Subcutaneous adipose tissue (tissue), 4 donors: ENCODE measurements around the gene NSMF. TPM values are rescaled to one million over a fixed set of nuclear protein-coding genes. Genes with fewer than 3 reads are reported as not detected.

ENCODE experiments used
- CTCF ChIP-seq: fragments of 450-650 bp; IDR thresholded peaks from one replicate; pipeline ENCODE4 v1.5.1; 2016; ENCODE audit warnings: low read depth, mild to moderate bottlenecking, control low read depth, antibody characterized with exemption, moderate library complexity
- total RNA-seq, 4 donors: library from RNA; depleted of rRNA; stranded (reverse); fragments of >200 nt; gene quantifications; one replicate each; pipeline ENCODE4 v1.1.0, GENCODE V29; 2016

The NSMF gene
- total RNA-seq, 4 donors from 2014 or later = 17.7 to 37.5 (median 25.2) TPM

- TF ChIP-seq CTCF = no peak
Observed at GRCh38 chr9:137407590-137408300, 51.4 kb downstream of the NSMF start.

DNA sequence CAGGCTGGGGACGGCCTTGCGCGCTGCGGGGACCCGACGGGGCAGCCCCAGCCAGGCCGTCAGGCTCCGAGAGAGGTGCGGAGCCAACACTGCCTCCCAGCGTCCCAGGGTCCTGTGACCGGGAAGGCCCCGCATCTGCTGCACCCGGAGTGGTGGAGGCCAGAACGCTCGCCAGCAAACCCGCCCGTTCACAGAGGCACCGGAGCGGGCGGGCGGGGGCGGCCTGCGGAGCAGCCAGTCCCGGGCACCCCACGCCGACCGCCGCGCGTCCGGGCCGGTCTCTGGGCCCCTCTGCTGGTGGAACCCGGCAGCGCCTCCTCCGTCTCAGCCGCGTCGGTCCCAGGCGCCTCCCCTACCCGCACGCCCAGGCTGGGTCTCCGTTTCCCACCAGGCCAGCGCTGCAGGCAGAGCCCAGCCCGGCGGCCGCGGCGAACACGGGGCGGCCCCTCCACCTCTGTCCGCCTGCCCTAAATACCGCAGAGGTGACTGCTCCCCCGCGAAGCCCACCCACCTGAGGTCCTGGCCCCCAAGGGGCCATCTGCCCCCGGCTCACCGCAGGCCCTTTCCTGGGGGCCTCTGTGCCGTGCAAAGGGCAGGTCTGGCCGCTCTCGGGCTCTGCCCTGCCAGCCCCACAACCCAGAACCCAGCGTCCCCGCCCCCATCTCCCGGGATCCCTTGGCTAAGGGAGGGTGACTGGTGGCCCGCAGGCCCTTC is 52.1 kb downstream of the NSMF start:
- no peak for TF ChIP-seq CTCF

GRCh38 chr9:137406085-137406760 is 52.9 kb downstream of the NSMF start:
- TF ChIP-seq CTCF = no peak

- TF ChIP-seq CTCF = no peak
Observed at GRCh38 chr9:137405677-137406081, 53.5 kb downstream of the NSMF start.

DNA sequence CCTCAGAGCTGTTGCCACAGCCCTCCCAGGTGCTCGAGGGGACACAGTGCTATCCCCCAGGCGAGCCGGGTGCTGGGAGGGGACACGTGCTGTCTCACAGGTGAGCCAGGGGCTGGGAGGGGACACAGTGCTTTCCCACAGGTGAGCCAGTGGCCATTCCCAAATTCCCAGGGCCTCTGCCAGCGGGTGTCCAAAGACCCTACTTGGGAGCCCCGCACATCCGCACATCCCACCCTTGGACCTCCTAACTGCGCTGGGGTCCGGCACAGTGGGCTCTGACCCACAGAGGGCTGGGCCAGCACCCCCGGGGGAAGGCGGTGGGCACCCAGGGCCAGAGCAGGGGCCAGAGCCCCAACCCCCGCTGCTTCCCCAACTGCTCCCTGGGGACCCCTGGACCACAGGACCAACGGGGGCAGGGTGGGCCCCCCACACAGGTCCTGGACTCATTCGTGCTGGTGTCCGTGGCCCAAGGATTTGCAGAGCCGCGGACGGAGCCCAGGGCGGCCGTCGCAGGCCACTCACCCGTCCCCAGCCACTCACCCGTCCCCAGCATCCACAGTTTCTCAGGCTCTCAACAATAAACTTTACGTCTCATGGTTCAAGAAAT is 54.1 kb downstream of the NSMF start:
- no peak for TF ChIP-seq CTCF

- no peak for TF ChIP-seq CTCF
Observed at GRCh38 chr9:137403269-137403668, 55.9 kb downstream of the NSMF start.

GRCh38 chr9:137402746-137403145 is 56.4 kb downstream of the NSMF start:
- no peak for TF ChIP-seq CTCF
